ENCODE measurements around the gene CPLX3.

DNA sequence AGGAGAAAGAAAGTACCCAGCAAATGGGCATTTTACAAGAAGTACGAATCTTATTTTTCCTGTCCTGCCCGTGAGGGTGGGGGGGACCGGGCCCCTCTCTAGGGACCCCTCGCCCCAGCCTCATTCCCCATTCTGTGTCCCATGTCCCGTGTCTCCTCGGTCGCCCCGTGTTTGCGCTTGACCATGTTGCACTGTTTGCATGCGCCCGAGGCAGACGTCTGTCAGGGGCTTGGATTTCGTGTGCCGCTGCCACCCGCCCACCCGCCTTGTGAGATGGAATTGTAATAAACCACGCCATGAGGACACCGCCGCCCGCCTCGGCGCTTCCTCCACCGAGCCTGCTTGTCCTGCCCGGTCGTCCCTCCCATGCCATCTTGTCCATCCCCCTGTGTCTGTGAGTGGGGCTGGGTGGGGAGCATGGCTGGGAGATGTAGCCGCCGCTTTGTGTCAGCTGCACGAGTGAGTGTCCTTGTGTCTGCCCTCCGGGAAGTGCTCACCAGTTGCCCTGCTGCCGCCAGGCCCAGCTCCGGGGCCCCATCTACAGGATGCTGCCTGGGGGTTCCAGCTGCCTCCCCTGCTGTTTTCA lies 23.5 kb upstream of the CPLX3 start:
- TF ChIP-seq, protein P1, sequence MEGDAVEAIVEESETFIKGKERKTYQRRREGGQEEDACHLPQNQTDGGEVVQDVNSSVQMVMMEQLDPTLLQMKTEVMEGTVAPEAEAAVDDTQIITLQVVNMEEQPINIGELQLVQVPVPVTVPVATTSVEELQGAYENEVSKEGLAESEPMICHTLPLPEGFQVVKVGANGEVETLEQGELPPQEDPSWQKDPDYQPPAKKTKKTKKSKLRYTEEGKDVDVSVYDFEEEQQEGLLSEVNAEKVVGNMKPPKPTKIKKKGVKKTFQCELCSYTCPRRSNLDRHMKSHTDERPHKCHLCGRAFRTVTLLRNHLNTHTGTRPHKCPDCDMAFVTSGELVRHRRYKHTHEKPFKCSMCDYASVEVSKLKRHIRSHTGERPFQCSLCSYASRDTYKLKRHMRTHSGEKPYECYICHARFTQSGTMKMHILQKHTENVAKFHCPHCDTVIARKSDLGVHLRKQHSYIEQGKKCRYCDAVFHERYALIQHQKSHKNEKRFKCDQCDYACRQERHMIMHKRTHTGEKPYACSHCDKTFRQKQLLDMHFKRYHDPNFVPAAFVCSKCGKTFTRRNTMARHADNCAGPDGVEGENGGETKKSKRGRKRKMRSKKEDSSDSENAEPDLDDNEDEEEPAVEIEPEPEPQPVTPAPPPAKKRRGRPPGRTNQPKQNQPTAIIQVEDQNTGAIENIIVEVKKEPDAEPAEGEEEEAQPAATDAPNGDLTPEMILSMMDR (IDR thresholded peaks at IDR 0.05), result no peak
- TF ChIP-seq POLR2A (IDR thresholded peaks at IDR 0.05), result no peak
